HG02642 (cell line): ENCODE data around the gene CDC20B.

Experiments used
- ATAC-seq: cut with Tn5 transposase; IDR thresholded peaks from one replicate; pipeline ENCODE4 v1.9.1; 2021; ENCODE audit warnings: mild to moderate bottlenecking; ENCODE audit not compliant: unreplicated experiment, poor library complexity

CDC20B gene

GRCh38 chr5:55172937-55173686 is at the start of gene CDC20B:
CDC20B (minus strand) TSS chr5:55173177; CDS start chr5:55173000, 177 bp downstream.
- peak; percentile 91 for ATAC-seq

GRCh38 chr5:55222092-55222984 is 49.4 kb upstream of the CDC20B start:
- ATAC-seq = no peak

GRCh38 chr5:55220433-55221185 is 47.6 kb upstream of the CDC20B start:
- ATAC-seq = no peak

GRCh38 chr5:55219770-55220169 is 46.8 kb upstream of the CDC20B start:
- no peak for ATAC-seq

- ATAC-seq = no peak
Measured at GRCh38 chr5:55218967-55219366, 46.0 kb upstream of the CDC20B start.

- no peak for ATAC-seq
Measured at GRCh38 chr5:55211184-55211874, 38.4 kb upstream of the CDC20B start.

GRCh38 chr5:55205001-55205400 is 32.0 kb upstream of the CDC20B start:
- ATAC-seq = no peak

GRCh38 chr5:55191165-55191564 is 18.2 kb upstream of the CDC20B start:
- ATAC-seq = no peak

GRCh38 chr5:55188656-55189540 is 15.9 kb upstream of the CDC20B start:
- ATAC-seq = no peak

- ATAC-seq = no peak
Measured at GRCh38 chr5:55187370-55187769, 14.4 kb upstream of the CDC20B start.

GRCh38 chr5:55180016-55180415 is 7.0 kb upstream of the CDC20B start:
- ATAC-seq = no peak

GRCh38 chr5:55177078-55177477 is 4.1 kb upstream of the CDC20B start:
- no peak for ATAC-seq

- no peak for ATAC-seq
Measured at GRCh38 chr5:55176176-55176818, 3.3 kb upstream of the CDC20B start.

- no peak for ATAC-seq
Measured at GRCh38 chr5:55175781-55176175, 2.8 kb upstream of the CDC20B start.

- peak; percentile 8 for ATAC-seq
Measured at GRCh38 chr5:55173687-55174230, 782 bp upstream of the CDC20B start.

GRCh38 chr5:55172051-55172899 is 702 bp downstream of the CDC20B start:
- ATAC-seq = peak; percentile 43

GRCh38 chr5:55171471-55171870 is 1.5 kb downstream of the CDC20B start:
- ATAC-seq = no peak

- ATAC-seq = no peak
Measured at GRCh38 chr5:55162666-55163065, 10.3 kb downstream of the CDC20B start.
